ENCODE measurements around the gene NDUFB7. TPM values are rescaled to one million over a fixed set of nuclear protein-coding genes. Genes with fewer than 3 reads are reported as not detected.

NDUFB7 gene
- total RNA-seq, 1 experiment from 2014 or later: 254 TPM

DNA sequence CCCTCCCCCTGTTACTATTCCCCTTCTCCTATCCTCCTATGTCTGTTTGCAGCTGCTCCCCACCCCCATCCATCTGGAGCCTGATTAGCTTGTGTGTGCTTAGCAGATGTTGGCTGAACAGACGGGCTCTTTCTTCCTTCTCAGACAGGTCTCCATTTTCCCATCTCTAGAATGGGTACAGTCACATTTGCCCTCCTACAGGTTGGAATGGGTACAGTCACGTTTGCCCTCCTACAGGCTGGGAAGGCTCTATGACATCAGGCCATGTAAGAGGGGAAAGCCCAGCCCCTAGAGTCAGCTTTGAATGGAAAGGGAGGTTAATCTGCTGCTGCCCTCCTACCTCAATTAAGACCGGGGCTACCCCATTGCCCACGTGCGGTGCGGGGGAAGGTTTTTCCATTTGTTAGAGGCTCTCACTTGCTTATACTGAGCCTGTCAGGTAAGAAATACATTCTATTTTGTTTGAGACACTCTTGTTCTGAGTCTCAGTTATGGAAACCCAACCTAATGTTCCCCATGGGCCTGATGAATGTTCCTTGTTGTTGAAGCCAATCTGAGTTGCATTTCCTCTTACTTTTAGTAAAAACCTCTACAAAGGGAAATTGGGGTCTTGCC lies 8.9 kb upstream of the NDUFB7 start (continued):
- TF ChIP-seq, protein P1, sequence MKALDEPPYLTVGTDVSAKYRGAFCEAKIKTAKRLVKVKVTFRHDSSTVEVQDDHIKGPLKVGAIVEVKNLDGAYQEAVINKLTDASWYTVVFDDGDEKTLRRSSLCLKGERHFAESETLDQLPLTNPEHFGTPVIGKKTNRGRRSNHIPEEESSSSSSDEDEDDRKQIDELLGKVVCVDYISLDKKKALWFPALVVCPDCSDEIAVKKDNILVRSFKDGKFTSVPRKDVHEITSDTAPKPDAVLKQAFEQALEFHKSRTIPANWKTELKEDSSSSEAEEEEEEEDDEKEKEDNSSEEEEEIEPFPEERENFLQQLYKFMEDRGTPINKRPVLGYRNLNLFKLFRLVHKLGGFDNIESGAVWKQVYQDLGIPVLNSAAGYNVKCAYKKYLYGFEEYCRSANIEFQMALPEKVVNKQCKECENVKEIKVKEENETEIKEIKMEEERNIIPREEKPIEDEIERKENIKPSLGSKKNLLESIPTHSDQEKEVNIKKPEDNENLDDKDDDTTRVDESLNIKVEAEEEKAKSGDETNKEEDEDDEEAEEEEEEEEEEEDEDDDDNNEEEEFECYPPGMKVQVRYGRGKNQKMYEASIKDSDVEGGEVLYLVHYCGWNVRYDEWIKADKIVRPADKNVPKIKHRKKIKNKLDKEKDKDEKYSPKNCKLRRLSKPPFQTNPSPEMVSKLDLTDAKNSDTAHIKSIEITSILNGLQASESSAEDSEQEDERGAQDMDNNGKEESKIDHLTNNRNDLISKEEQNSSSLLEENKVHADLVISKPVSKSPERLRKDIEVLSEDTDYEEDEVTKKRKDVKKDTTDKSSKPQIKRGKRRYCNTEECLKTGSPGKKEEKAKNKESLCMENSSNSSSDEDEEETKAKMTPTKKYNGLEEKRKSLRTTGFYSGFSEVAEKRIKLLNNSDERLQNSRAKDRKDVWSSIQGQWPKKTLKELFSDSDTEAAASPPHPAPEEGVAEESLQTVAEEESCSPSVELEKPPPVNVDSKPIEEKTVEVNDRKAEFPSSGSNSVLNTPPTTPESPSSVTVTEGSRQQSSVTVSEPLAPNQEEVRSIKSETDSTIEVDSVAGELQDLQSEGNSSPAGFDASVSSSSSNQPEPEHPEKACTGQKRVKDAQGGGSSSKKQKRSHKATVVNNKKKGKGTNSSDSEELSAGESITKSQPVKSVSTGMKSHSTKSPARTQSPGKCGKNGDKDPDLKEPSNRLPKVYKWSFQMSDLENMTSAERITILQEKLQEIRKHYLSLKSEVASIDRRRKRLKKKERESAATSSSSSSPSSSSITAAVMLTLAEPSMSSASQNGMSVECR (CRISPR knock-in tag; IDR thresholded peaks at IDR 0.05; ENCODE audit: borderline replicate concordance): no peak

DNA sequence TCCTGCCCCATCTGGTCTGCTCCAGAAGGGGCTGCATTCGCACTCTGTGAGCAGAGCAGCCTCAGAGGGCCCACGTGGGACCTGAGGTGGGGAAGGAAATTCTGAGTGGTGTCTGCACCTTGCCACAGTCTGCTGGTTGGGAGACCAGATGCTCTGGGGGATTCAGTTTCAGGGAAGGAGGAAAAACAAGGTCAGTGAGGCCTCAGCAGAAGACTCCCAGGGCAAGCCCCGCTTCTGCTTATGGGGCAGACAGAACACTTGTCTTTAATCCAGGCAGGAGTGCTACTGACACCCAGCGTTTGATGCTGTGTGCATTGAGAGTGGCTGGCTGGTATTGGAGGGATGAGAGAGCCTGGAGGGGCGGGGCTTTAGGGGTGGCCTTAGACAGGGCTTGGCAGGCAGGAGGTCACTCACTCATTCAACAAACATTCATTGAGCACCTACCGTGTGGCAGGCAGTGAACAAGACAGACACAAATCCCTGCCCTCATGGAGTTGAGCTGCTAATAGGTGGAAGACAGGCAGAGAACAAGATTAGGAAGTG lies 6.1 kb upstream of the NDUFB7 start:
- Mint-ChIP-seq H3K4me3 (no peak overlapping the region), H3K9me3 (no peaks in the 10 kb centered on the region), H3K27ac (peak overlapping the region; percentile 51; the same call in 1 of the 2 replicates), H3K36me3 (no peaks in the 10 kb centered on the region), H3K27me3 (ENCODE audit: low read depth) (no peaks in the 10 kb centered on the region; the same call in 1 of the 2 replicates), H3K4me1 (peaks cover 8% of the 10 kb centered on the region; the same call in 1 of the 2 replicates)
- TF ChIP-seq, protein P2, sequence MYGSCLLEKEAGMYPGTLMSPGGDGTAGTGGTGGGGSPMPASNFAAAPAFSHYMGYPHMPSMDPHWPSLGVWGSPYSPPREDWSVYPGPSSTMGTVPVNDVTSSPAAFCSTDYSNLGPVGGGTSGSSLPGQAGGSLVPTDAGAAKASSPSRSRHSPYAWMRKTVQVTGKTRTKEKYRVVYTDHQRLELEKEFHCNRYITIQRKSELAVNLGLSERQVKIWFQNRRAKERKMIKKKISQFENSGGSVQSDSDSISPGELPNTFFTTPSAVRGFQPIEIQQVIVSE (CRISPR knock-in tag; IDR thresholded peaks at IDR 0.05; ENCODE audit: borderline replicate concordance): no peak
- ChIA-PET CTCF (interaction anchor here (0.7 to 7.4 kb wide), 2 partner anchors 109 to 1492 kb away, joined by 4 to 224 read pairs; partner anchors contain the start of gene ZNF333), POLR2A (no interaction called here)
- DNase-seq (ENCODE audit: low spot score) (no peak), ATAC-seq (peak; percentile 79)

GRCh38 chr19:14577264-14577663 lies 5.4 kb upstream of the NDUFB7 start:
- ChIA-PET POLR2A (interaction anchor here (0.6 kb wide), 1 partner anchor 182 kb away, joined by 3 read pairs; no protein-coding TSS in a partner anchor), CTCF (interaction anchor here (0.7 to 7.4 kb wide), 2 partner anchors 110 to 1493 kb away, joined by 4 to 224 read pairs; partner anchors contain the start of gene ZNF333)
- Mint-ChIP-seq H3K36me3 (no peaks in the 10 kb centered on the region), H3K9me3 (no peaks in the 10 kb centered on the region), H3K27me3 (ENCODE audit: low read depth) (no peaks in the 10 kb centered on the region; the same call in 1 of the 2 replicates), H3K27ac (no peak overlapping the region), H3K4me3 (no peak overlapping the region), H3K4me1 (peaks cover 4% of the 10 kb centered on the region; the same call in 1 of the 2 replicates)
- DNase-seq (ENCODE audit: low spot score): no peak
- no peak for ATAC-seq
- TF ChIP-seq, protein P3, sequence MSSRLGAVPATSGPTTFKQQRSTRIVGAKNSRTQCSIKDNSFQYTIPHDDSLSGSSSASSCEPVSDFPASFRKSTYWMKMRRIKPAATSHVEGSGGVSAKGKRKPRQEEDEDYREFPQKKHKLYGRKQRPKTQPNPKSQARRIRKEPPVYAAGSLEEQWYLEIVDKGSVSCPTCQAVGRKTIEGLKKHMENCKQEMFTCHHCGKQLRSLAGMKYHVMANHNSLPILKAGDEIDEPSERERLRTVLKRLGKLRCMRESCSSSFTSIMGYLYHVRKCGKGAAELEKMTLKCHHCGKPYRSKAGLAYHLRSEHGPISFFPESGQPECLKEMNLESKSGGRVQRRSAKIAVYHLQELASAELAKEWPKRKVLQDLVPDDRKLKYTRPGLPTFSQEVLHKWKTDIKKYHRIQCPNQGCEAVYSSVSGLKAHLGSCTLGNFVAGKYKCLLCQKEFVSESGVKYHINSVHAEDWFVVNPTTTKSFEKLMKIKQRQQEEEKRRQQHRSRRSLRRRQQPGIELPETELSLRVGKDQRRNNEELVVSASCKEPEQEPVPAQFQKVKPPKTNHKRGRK (CRISPR knock-in tag; IDR thresholded peaks at IDR 0.05; ENCODE audit: borderline replicate concordance): no peak
- TF ChIP-seq FOXP1 (CRISPR knock-in tag; IDR thresholded peaks at IDR 0.05; ENCODE audit: borderline replicate concordance) (no peak), ETV6 (CRISPR knock-in tag; IDR thresholded peaks at IDR 0.05) (no peak), SMAD3 (CRISPR knock-in tag; IDR thresholded peaks at IDR 0.05; ENCODE audit: borderline replicate concordance) (no peak), ATF1 (CRISPR knock-in tag; IDR thresholded peaks at IDR 0.05) (no peak), ZNF425 (CRISPR knock-in tag; conservative IDR thresholded peaks at IDR 0.05) (no peak), HMGXB4 (CRISPR knock-in tag; IDR thresholded peaks at IDR 0.05) (no peak), NR1H2 (CRISPR knock-in tag; IDR thresholded peaks at IDR 0.05) (no peak), ZBTB21 (CRISPR knock-in tag; IDR thresholded peaks at IDR 0.05; ENCODE audit: borderline replicate concordance) (no peak), EMX1 (CRISPR knock-in tag; IDR thresholded peaks at IDR 0.05) (no peak), RELA (CRISPR knock-in tag; IDR thresholded peaks at IDR 0.05; ENCODE audit: borderline replicate concordance) (no peak), RORB (CRISPR knock-in tag; IDR thresholded peaks at IDR 0.05) (no peak), ZNF671 (CRISPR knock-in tag; IDR thresholded peaks at IDR 0.05) (no peak), AR (CRISPR knock-in tag; IDR thresholded peaks at IDR 0.05) (no peak), TCF7 (CRISPR knock-in tag; IDR thresholded peaks at IDR 0.05; ENCODE audit: low read depth) (no peak)

Data from WTC11 (cell line).